Measurements from ENCODE around the gene CEBPB.

DNA sequence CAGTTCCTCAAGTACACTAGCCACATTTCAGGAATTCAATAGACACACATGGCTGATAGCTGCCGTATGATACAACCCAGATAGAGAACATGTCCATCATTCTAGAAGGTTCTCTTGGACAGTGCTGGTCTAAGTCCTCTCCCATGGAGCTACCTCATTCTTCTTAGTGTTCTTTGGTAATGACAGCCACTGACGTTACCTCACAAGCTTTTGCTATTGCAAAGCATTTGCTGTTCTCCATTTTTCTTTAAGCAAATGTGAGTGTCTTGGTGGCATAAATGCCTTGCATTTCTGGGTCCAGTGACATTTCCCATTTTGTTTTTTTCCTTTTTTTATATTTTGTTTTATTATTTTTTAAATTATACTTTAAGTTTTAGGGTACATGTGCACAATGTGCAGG is 8.3 kb upstream of the CEBPB start:
- TF ChIP-seq CTCF (IDR thresholded peaks at IDR 0.05) (no peak), POLR2A (IDR thresholded peaks at IDR 0.05) (no peak)
